ENCODE data around the gene GRK5.

GRK5 gene

GRCh38 chr10:119466076-119466475, 258.7 kb downstream of the GRK5 start:
- no peak for DNase-seq

- peak; percentile 44 for DNase-seq
These were observed 259.3 kb downstream of the GRK5 start for GRCh38 chr10:119466655-119467054.

- DNase-seq = no peak
These were observed 261.4 kb downstream of the GRK5 start for GRCh38 chr10:119468542-119469324.

GRCh38 chr10:119469325-119469707, 261.9 kb downstream of the GRK5 start:
- DNase-seq = no peak

GRCh38 chr10:119469846-119470245, 262.5 kb downstream of the GRK5 start:
- DNase-seq = no peak

GRCh38 chr10:119470920-119471702, 263.7 kb downstream of the GRK5 start:
- no peak for DNase-seq

GRCh38 chr10:119473771-119474170, 266.4 kb downstream of the GRK5 start:
- DNase-seq = no peak

GRCh38 chr10:119474606-119475005, 267.2 kb downstream of the GRK5 start:
- no peak for DNase-seq

GRCh38 chr10:119477444-119477843, 270.1 kb downstream of the GRK5 start:
- DNase-seq = no peak

GRCh38 chr10:119478111-119478802, 270.9 kb downstream of the GRK5 start:
- DNase-seq = no peak

- DNase-seq = no peak
These were observed 271.5 kb downstream of the GRK5 start for GRCh38 chr10:119478811-119479341.

- DNase-seq = no peak
These were observed 272.2 kb downstream of the GRK5 start for GRCh38 chr10:119479532-119479931.

GRCh38 chr10:119480667-119481066, 273.3 kb downstream of the GRK5 start:
- DNase-seq = no peak

GRCh38 chr10:119481781-119482426, 274.5 kb downstream of the GRK5 start:
- no peak for DNase-seq

- no peak for DNase-seq
These were observed 275.6 kb downstream of the GRK5 start for GRCh38 chr10:119483001-119483400.

GRCh38 chr10:119483839-119484238, 276.5 kb downstream of the GRK5 start:
- DNase-seq = no peak

- DNase-seq = no peak
These were observed 281.3 kb downstream of the GRK5 start for GRCh38 chr10:119488675-119489074.

GRCh38 chr10:119489991-119490326, 282.6 kb downstream of the GRK5 start:
- DNase-seq = no peak

GRCh38 chr10:119491966-119492757, 284.8 kb downstream of the GRK5 start:
- DNase-seq = no peak

- no peak for DNase-seq
These were observed 285.8 kb downstream of the GRK5 start for GRCh38 chr10:119493155-119493554.

GRCh38 chr10:119494236-119495020, 287.1 kb downstream of the GRK5 start:
- peak; percentile 61 for DNase-seq
